GM18499 (cell line): ENCODE data around the gene ATP1B1.

Experiments used
- ATAC-seq: cut with Tn5 transposase; IDR thresholded peaks from one replicate; pipeline ENCODE4 v1.9.1; 2021; ENCODE audit warnings: moderate number of reproducible peaks; ENCODE audit not compliant: insufficient read depth, unreplicated experiment

ATP1B1 gene

GRCh38 chr1:169137357-169137756 lies 30.9 kb downstream of the ATP1B1 start:
- no peak for ATAC-seq

GRCh38 chr1:169138866-169139670 lies 32.6 kb downstream of the ATP1B1 start:
- peak; percentile 93 for ATAC-seq

- ATAC-seq, result no peak
Measured at GRCh38 chr1:169141356-169141755, 34.9 kb downstream of the ATP1B1 start.

- no peak for ATAC-seq
Measured at GRCh38 chr1:169142129-169142528, 35.6 kb downstream of the ATP1B1 start.

- ATAC-seq, result no peak
Measured at GRCh38 chr1:169143346-169143745, 36.9 kb downstream of the ATP1B1 start.

- ATAC-seq, result no peak
Measured at GRCh38 chr1:169143984-169144383, 37.5 kb downstream of the ATP1B1 start.

- ATAC-seq, result no peak
Measured at GRCh38 chr1:169144941-169145626, 38.6 kb downstream of the ATP1B1 start.

- no peak for ATAC-seq
Measured at GRCh38 chr1:169146576-169147214, 40.2 kb downstream of the ATP1B1 start.

GRCh38 chr1:169148472-169149252 lies 42.2 kb downstream of the ATP1B1 start:
- ATAC-seq, result no peak

GRCh38 chr1:169149555-169150286 lies 43.2 kb downstream of the ATP1B1 start:
- ATAC-seq, result no peak

- no peak for ATAC-seq
Measured at GRCh38 chr1:169150641-169151337, 44.3 kb downstream of the ATP1B1 start.

- ATAC-seq, result no peak
Measured at GRCh38 chr1:169151338-169151837, 44.9 kb downstream of the ATP1B1 start.

- ATAC-seq, result no peak
Measured at GRCh38 chr1:169155675-169156074, 49.2 kb downstream of the ATP1B1 start.

GRCh38 chr1:169156580-169156979 lies 50.1 kb downstream of the ATP1B1 start:
- ATAC-seq, result no peak

- no peak for ATAC-seq
Measured at GRCh38 chr1:169160845-169161495, 54.5 kb downstream of the ATP1B1 start.

GRCh38 chr1:169161496-169162194 lies 55.2 kb downstream of the ATP1B1 start:
- ATAC-seq, result no peak

- ATAC-seq, result no peak
Measured at GRCh38 chr1:169163059-169163458, 56.6 kb downstream of the ATP1B1 start.

GRCh38 chr1:169175461-169175860 lies 69.0 kb downstream of the ATP1B1 start:
- no peak for ATAC-seq
